Type B pancreatic cell (in vitro differentiated cells): Measurements from ENCODE around the gene MCC. TPM values are rescaled to one million over a fixed set of nuclear protein-coding genes. Genes with fewer than 3 reads are reported as not detected.

Experiments
- DNase-seq: peaks from one replicate; pipeline ENCODE4 v3.0.0; 2021; ENCODE audit warnings: mixed read lengths; ENCODE audit not compliant: unreplicated experiment; ENCODE audit errors: extremely low spot score
- H3K27ac Mint-ChIP-seq: 2 replicates; pipeline ENCODE4 v1.8.0; 2021; ENCODE audit warnings: mild to moderate bottlenecking, mixed read lengths
- H3K27me3 Mint-ChIP-seq: 2 replicates; pipeline ENCODE4 v1.8.0; 2021; ENCODE audit warnings: mixed read lengths
- H3K36me3 Mint-ChIP-seq: 2 replicates; pipeline ENCODE4 v1.8.0; 2021; ENCODE audit warnings: mixed read lengths
- H3K4me1 Mint-ChIP-seq: one replicate; pipeline ENCODE4 v1.8.0; 2021; ENCODE audit warnings: mixed read lengths; ENCODE audit not compliant: unreplicated experiment
- H3K4me3 Mint-ChIP-seq: 2 replicates; pipeline ENCODE4 v1.8.0; 2021; ENCODE audit warnings: mild to moderate bottlenecking, mixed read lengths
- H3K9me3 Mint-ChIP-seq: 2 replicates; pipeline ENCODE4 v1.8.0; 2021; ENCODE audit warnings: mixed read lengths
- CTCF ChIP-seq: fragments of 200-600 bp; sonication (generic); conservative IDR thresholded peaks from 2 replicates; pipeline ENCODE4 v1.5.0; 2021; ENCODE audit warnings: antibody characterized with exemption, mild to moderate bottlenecking
- total RNA-seq: library from RNA; stranded (reverse); gene quantifications from 2 replicates; pipeline ENCODE4 v1.2.1, GENCODE V29; 2021; ENCODE audit warnings: low replicate concordance

MCC gene
- total RNA-seq, 1 donor from 2014 or later, result 24.0 TPM

GRCh38 chr5:113169720-113170119 lies 318.5 kb downstream of the MCC start:
- peaks cover 40% of the 10 kb centered on the region for H3K4me1 Mint-ChIP-seq
- H3K9me3 Mint-ChIP-seq, result no peaks in the 10 kb centered on the region

DNA sequence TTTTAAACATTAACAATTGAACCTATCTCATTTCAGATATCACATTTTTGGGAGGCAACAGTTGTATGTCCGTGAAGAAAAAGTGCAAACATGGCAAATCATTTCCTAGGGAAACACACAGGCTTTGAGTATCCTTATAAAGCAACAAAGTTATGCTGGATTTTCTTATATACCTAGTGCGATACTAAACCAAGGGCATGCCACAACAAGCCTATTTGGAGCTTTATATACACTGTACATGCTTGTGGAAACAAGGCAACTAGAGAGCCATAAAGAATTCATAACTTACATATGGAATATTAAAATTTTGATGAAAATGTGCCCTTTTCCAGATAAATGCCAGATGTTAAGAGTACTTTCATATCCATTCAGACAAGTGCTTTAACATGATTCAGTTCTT lies 320.3 kb downstream of the MCC start:
- no peaks in the 10 kb centered on the region for H3K36me3 Mint-ChIP-seq

More at GRCh38 chr5:113169720-113170119, 318.5 kb downstream of the MCC start:
- no peak for TF ChIP-seq CTCF
- DNase-seq, result no peak
- H3K27ac Mint-ChIP-seq, result no peak overlapping the region
- peak overlapping the region; percentile 16 for H3K4me3 Mint-ChIP-seq
- no peaks in the 10 kb centered on the region for H3K27me3 Mint-ChIP-seq
- no peaks in the 10 kb centered on the region for H3K36me3 Mint-ChIP-seq

GRCh38 chr5:113166852-113167366 lies 321.3 kb downstream of the MCC start:
- Mint-ChIP-seq H3K4me1 (peaks cover 48% of the 10 kb centered on the region), H3K4me3 (peak overlapping the region; percentile 47), H3K27ac (peak overlapping the region; percentile 30), H3K36me3 (no peaks in the 10 kb centered on the region), H3K27me3 (no peaks in the 10 kb centered on the region), H3K9me3 (no peaks in the 10 kb centered on the region)
- no peak for TF ChIP-seq CTCF
- DNase-seq, result no peak

More for the DNA sequence above, 320.3 kb downstream of the MCC start:
- Mint-ChIP-seq H3K9me3 (no peaks in the 10 kb centered on the region), H3K4me3 (no peak overlapping the region), H3K27me3 (no peaks in the 10 kb centered on the region), H3K27ac (no peak overlapping the region), H3K4me1 (peaks cover 42% of the 10 kb centered on the region)
- DNase-seq, result no peak
- no peak for TF ChIP-seq CTCF

- no peak overlapping the region for H3K4me3 Mint-ChIP-seq
- no peaks in the 10 kb centered on the region for H3K27me3 Mint-ChIP-seq
- peaks cover 52% of the 10 kb centered on the region for H3K4me1 Mint-ChIP-seq
- no peak for TF ChIP-seq CTCF
- no peaks in the 10 kb centered on the region for H3K36me3 Mint-ChIP-seq
- no peaks in the 10 kb centered on the region for H3K9me3 Mint-ChIP-seq
- DNase-seq, result no peak
- no peak overlapping the region for H3K27ac Mint-ChIP-seq
Measured at GRCh38 chr5:113166261-113166660, 322.0 kb downstream of the MCC start.

GRCh38 chr5:113164021-113164420 lies 324.2 kb downstream of the MCC start:
- Mint-ChIP-seq H3K27me3 (no peaks in the 10 kb centered on the region), H3K36me3 (no peaks in the 10 kb centered on the region), H3K4me1 (peaks cover 46% of the 10 kb centered on the region), H3K4me3 (no peak overlapping the region), H3K27ac (no peak overlapping the region), H3K9me3 (no peaks in the 10 kb centered on the region)
- no peak for TF ChIP-seq CTCF
- no peak for DNase-seq

DNA sequence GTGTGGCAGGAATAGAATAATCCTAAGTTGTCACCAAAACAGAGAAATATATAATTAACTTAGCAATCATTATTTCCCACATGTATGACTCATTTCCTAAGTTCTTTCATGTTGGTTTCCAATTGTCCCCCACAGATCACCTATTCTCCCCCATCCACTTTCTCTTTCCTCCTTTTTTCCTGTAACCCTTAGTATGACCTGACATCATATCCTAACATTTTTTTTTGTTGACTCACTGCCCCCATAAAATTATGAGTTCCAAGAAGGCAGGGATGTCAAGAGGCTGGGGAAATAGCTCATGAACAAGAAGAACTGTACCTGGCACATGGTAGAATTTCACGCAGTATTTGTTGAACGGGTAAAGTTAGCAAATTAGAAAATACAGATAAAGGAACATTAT lies 324.9 kb downstream of the MCC start:
- TF ChIP-seq CTCF, result no peak
- peaks cover 41% of the 10 kb centered on the region for H3K4me1 Mint-ChIP-seq
- H3K4me3 Mint-ChIP-seq, result no peak overlapping the region
- DNase-seq, result no peak
- H3K27ac Mint-ChIP-seq, result no peak overlapping the region
- no peaks in the 10 kb centered on the region for H3K36me3 Mint-ChIP-seq
- H3K27me3 Mint-ChIP-seq, result no peaks in the 10 kb centered on the region
- no peaks in the 10 kb centered on the region for H3K9me3 Mint-ChIP-seq
